ENCODE measurements around the gene CDO1. TPM values are rescaled to one million over a fixed set of nuclear protein-coding genes. Genes with fewer than 3 reads are reported as not detected.

The CDO1 gene
- total and polyA plus RNA-seq, 9 of the 15 experiments (the other 6 are each of a cell fraction or from before 2014, with no cell fraction given), result 0.16 to 0.22 TPM; not detected in 7

DNA sequence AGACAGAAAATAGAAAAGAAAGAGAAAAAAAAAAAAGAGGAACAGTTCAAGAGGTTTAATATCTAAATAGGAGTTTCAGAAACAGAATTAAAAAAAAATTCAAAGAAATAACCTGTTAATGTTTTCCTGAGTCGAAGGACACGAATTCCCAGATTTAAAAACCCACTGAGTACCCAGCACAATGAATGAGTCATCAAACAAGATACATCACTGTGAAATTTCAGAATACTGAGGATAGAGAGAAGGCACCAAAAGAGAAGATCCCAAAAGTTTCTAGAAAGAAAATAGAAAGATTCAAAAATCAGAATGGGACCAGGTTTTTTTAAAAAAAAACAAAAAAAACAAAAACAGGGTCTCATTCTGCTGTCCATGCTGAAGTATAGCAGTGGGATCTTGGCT, 8.8 kb downstream of the CDO1 start:
- no peak overlapping the region for H3K9ac ChIP-seq (ENCODE audit: insufficient read depth in 1 of 2, low read depth in 2 of 2, low read length in 2 of 2)
- intact Hi-C loops (cut with micrococcal nuclease) (no loop called here), in situ Hi-C loops (cut with MboI) (no loop called here)
- H3K27me3 ChIP-seq (ENCODE audit: control insufficient read depth in 2 of 2, insufficient read depth in 2 of 2, low read length in 2 of 2), result peaks cover 0 to 6% of the 10 kb centered on the region in 2 experiments; a peak in 2 of 5 replicates
- no peak for TF ChIP-seq THRB (CRISPR knock-in tag; conservative IDR thresholded peaks at IDR 0.05)
- no peak for TF ChIP-seq HNRNPH1 (optimal IDR thresholded peaks at IDR 0.05; ENCODE audit: low read depth, low read length)
- no peak for TF ChIP-seq HDGF (IDR thresholded peaks at IDR 0.05)
- TF ChIP-seq PHB (CRISPR knock-in tag; IDR thresholded peaks at IDR 0.05), result no peak
- no peak for TF ChIP-seq EHMT2 (IDR thresholded peaks at IDR 0.05)
- no peak for TF ChIP-seq SIRT6 (IDR thresholded peaks at IDR 0.05; ENCODE audit: low read depth, low read length)
- no peak for TF ChIP-seq TCF7L2 (IDR thresholded peaks at IDR 0.05; ENCODE audit: low read depth, low read length)
- no peak for TF ChIP-seq RAD51 (IDR thresholded peaks at IDR 0.05; ENCODE audit: borderline replicate concordance, low read depth)
- TF ChIP-seq CBFA2T3 (IDR thresholded peaks at IDR 0.05), result no peak
- TF ChIP-seq TEAD1 (CRISPR knock-in tag; IDR thresholded peaks at IDR 0.05), result no peak
- no peak for TF ChIP-seq ZNF232 (CRISPR knock-in tag; IDR thresholded peaks at IDR 0.05)
- TF ChIP-seq SAFB2 (IDR thresholded peaks at IDR 0.05; ENCODE audit: borderline replicate concordance, low read depth, low read length, severe bottlenecking), result no peak
- no peak for TF ChIP-seq ZNF589 (CRISPR knock-in tag; IDR thresholded peaks at IDR 0.05; ENCODE audit: low read depth)
- no peak for TF ChIP-seq ZNF644 (tag; IDR thresholded peaks at IDR 0.05; ENCODE audit: low read depth)
- H3K79me2 ChIP-seq (ENCODE audit: control insufficient read depth, insufficient read depth, low read length), result no peaks in the 10 kb centered on the region
- DNase-seq (ENCODE audit: extremely low read depth in 1 of 4, low spot score in 3 of 4) (no peak), ATAC-seq (no peak), FAIRE-seq (no peak)
- BruUV-seq (replicated peaks), result no TSS peak
- H3K27ac ChIP-seq (ENCODE audit: extremely low read depth, low read depth, low read length), result no peak overlapping the region
- H3K4me1 ChIP-seq (replicated peaks in 1 of 2; ENCODE audit: control insufficient read depth in 2 of 2, insufficient read depth in 2 of 2, low read length in 2 of 2), result no peaks in the 10 kb centered on the region
- H2AFZ ChIP-seq (ENCODE audit: low read depth, low read length), result no peak overlapping the region
- ChIA-PET POLR2A (no interaction called here), CTCF (ENCODE audit: low intra/inter-chr PET ratio) (no interaction called here)
- WGBS (ENCODE audit: insufficient coverage, low coverage, missing lambda C conversion rate), result 5% methylated on average over 2 of the region's 2 CpGs
- H4K20me1 ChIP-seq (replicated peaks; ENCODE audit: control insufficient read depth, insufficient read depth, low read length), result no peaks in the 10 kb centered on the region
- no peak overlapping the region for H3K4me3 ChIP-seq
- no peaks in the 10 kb centered on the region for H3K36me3 ChIP-seq (ENCODE audit: control insufficient read depth, insufficient read depth, low read length)
- no peaks in the 10 kb centered on the region for H3K9me1 ChIP-seq (ENCODE audit: control insufficient read depth, insufficient read depth, low read length)
- H3K4me2 ChIP-seq (ENCODE audit: insufficient read depth, low read length), result no peak overlapping the region
- H3K9me3 ChIP-seq (replicated peaks; ENCODE audit: control insufficient read depth, insufficient read depth, low read depth, low read length), result no peaks in the 10 kb centered on the region
